NB4 (cell line): Measurements from ENCODE around the gene METTL3.

Experiments
- CTCF ChIP-seq: IDR thresholded peaks from one replicate; pipeline ENCODE4 v1.5.1; 2012; ENCODE audit warnings: low read depth, low read length
- MAX ChIP-seq: IDR thresholded peaks from 2 replicates; pipeline ENCODE4 v1.6.1; 2011; ENCODE audit warnings: low read depth, low read length
- POLR2A ChIP-seq: IDR thresholded peaks from 2 replicates; pipeline ENCODE4 v1.6.1; 2011; ENCODE audit warnings: mild to moderate bottlenecking; ENCODE audit not compliant: insufficient read length; ENCODE audit errors: extremely low read depth

GRCh38 chr14:21475767-21476522, 35.2 kb downstream of the METTL3 start:
- TF ChIP-seq CTCF, result no peak
- TF ChIP-seq MAX, result no peak
- no peak for TF ChIP-seq POLR2A
